Coronary artery (tissue), 2 donors: ENCODE measurements around the gene CDC34.

ENCODE experiments used
- DNase-seq: peaks from one replicate; pipeline ENCODE4 v3.0.0-alpha.2; 2017; ENCODE audit warnings: low spot score
- H3K27ac ChIP-seq, 2 donors: fragments of 200-600 bp; sonication (generic); one replicate each; pipeline ENCODE4 v1.5.1; 2016 to 2019
- H3K4me3 ChIP-seq: fragments of 200-600 bp; sonication (generic); 2 replicates; pipeline ENCODE4 v1.5.1; 2016; ENCODE audit warnings: mild to moderate bottlenecking, moderate library complexity
- TF ChIP-seq, protein P1 (sequence below): fragments of 200-600 bp; sonication (generic); IDR thresholded peaks from one replicate; pipeline ENCODE4 v1.5.1; 2019; ENCODE audit warnings: antibody characterized with exemption

The CDC34 gene

GRCh38 chr19:539429-540030 lies 8.0 kb downstream of the CDC34 start:
- Histone ChIP-seq H3K27ac (no peak overlapping the region), H3K4me3 (no peak overlapping the region)
- DNase-seq, result no peak
- TF ChIP-seq, protein P1, sequence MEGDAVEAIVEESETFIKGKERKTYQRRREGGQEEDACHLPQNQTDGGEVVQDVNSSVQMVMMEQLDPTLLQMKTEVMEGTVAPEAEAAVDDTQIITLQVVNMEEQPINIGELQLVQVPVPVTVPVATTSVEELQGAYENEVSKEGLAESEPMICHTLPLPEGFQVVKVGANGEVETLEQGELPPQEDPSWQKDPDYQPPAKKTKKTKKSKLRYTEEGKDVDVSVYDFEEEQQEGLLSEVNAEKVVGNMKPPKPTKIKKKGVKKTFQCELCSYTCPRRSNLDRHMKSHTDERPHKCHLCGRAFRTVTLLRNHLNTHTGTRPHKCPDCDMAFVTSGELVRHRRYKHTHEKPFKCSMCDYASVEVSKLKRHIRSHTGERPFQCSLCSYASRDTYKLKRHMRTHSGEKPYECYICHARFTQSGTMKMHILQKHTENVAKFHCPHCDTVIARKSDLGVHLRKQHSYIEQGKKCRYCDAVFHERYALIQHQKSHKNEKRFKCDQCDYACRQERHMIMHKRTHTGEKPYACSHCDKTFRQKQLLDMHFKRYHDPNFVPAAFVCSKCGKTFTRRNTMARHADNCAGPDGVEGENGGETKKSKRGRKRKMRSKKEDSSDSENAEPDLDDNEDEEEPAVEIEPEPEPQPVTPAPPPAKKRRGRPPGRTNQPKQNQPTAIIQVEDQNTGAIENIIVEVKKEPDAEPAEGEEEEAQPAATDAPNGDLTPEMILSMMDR, result no peak

GRCh38 chr19:540867-541637 lies 9.5 kb downstream of the CDC34 start:
- Histone ChIP-seq H3K4me3 (no peak overlapping the region), H3K27ac (no peak overlapping the region)
- no peak for DNase-seq
- TF ChIP-seq, protein P1, result no peak

GRCh38 chr19:541699-542098 lies 10.1 kb downstream of the CDC34 start:
- DNase-seq, result no peak
- TF ChIP-seq, protein P1, result no peak

DNA sequence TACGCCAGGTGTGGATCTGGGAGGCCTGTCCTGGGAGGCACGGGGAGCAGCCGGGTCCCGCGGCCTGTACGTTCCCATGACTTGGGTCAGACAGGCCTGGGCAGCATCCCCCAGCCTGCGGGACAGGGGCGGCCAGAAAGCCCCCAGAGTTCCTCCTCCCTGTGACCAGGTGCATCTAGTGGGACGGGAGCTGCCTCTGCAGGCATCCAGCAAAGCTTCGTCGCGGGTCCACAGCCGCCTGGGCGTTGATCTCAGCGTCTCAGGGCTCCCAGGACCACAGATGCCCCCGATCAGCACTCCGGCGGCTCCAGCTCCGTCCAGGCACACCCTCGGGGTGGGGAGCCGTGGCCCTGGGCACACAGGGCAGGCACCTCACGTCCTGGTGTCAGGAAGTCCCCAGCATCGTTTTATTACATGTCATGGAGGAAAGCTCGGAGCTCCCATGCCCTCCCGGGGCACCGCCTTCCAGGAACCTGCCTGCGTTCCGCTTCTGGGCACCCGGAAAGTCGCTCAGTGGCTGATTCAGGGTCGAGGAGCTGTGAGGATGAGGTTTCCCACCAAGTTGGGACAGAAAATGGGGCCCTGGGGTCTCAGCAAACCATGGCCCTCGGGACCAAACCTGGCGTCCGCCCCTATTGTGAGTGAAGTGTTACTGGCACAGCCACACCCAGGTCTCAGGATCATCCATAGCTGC lies 10.8 kb downstream of the CDC34 start:
- no peak for DNase-seq
- TF ChIP-seq, protein P1, result no peak
- Histone ChIP-seq H3K4me3 (no peak overlapping the region), H3K27ac (no peak overlapping the region)

More at GRCh38 chr19:541699-542098, 10.1 kb downstream of the CDC34 start:
- Histone ChIP-seq H3K4me3 (no peak overlapping the region), H3K27ac (no peak overlapping the region)

- TF ChIP-seq, protein P1, result no peak
- no peak for DNase-seq
- no peak within 1 kb of the TSS for H3K27ac ChIP-seq
- H3K4me3 ChIP-seq, result no peak within 1 kb of the TSS
Observed at GRCh38 chr19:543910-544608, 12.5 kb downstream of the CDC34 start, which contains the start of gene GZMM. Gene GZMM (plus strand): TSS chr19:544053. CDS start chr19:544072, 19 bp downstream.

DNA sequence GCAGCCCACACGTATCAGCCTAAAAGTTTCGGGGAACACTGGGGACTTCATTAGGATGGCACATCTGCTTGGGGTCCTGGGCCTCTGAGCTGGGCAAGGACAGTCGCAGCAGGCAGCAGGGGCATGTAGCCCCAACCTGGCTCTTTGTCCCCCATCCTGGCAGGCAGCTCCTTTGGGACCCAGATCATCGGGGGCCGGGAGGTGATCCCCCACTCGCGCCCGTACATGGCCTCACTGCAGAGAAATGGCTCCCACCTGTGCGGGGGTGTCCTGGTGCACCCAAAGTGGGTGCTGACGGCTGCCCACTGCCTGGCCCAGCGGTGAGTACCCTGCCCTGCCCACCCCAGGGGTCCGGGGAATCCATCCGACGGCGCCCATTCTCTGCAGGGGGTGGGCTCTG lies 15.6 kb downstream of the CDC34 start:
- Histone ChIP-seq H3K4me3 (no peak overlapping the region), H3K27ac (no peak overlapping the region)
- TF ChIP-seq, protein P1, result no peak
- no peak for DNase-seq
